GM12872 (cell line): Measurements from ENCODE around the gene NUBP2.

Experiments used
- TF ChIP-seq, protein P1 (sequence below): IDR thresholded peaks from 3 replicates; pipeline ENCODE4 v1.5.1; 2011; ENCODE audit warnings: low read depth, mild to moderate bottlenecking, low read length, moderate library complexity; ENCODE audit not compliant: insufficient read depth

NUBP2 gene

DNA sequence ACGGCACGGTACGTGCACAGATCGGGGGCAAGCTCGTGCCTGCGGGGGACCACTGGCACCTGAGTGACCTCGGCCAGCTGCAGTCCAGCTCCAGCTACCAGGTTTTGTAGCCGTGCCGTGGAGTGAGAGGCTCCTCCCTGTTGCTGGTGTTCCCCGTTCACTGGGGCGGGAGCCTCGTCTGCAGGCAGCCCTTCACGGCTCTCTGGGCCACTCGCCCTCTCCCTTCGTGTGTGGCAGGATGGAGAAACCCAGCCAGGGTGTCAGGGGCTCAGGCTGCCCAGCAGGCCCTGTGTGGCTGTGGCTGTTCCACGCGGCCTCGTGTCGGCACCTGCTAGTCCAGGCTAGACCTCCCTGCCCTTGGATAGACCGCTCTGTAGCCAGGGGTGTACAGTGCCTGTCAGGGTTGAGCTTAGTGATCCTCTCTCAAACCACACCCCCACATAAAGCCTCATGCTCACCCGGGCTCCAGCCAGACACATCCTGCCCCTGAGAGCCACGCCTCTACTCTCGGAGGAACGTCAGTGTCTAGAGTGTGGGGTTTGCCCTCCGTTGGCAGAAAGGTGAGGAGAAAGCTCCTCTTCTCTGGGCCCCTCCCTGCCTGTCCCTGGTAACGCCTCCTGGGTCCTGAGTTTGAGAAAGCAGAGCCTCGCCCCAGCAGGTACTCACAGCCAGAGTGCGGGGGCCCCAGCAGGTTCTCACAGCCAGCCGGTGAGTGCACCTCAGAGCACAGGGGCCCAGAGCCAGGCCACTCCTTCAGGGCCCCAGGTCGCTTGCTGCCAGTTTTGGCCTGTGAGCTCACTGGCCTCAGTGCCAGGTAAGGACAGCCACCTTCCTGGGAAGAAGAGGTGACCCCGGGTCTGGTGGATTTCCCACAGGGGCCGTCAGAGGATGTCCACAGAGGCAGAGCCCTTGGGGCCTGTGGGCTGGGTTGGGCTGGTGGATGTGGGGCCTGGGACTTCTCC is 39.1 kb upstream of the NUBP2 start:
- TF ChIP-seq, protein P1, sequence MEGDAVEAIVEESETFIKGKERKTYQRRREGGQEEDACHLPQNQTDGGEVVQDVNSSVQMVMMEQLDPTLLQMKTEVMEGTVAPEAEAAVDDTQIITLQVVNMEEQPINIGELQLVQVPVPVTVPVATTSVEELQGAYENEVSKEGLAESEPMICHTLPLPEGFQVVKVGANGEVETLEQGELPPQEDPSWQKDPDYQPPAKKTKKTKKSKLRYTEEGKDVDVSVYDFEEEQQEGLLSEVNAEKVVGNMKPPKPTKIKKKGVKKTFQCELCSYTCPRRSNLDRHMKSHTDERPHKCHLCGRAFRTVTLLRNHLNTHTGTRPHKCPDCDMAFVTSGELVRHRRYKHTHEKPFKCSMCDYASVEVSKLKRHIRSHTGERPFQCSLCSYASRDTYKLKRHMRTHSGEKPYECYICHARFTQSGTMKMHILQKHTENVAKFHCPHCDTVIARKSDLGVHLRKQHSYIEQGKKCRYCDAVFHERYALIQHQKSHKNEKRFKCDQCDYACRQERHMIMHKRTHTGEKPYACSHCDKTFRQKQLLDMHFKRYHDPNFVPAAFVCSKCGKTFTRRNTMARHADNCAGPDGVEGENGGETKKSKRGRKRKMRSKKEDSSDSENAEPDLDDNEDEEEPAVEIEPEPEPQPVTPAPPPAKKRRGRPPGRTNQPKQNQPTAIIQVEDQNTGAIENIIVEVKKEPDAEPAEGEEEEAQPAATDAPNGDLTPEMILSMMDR, result no peak

- TF ChIP-seq, protein P1, result no peak
Observed at GRCh38 chr16:1744338-1744840, 38.4 kb upstream of the NUBP2 start.

- TF ChIP-seq, protein P1, result no peak
Observed at GRCh38 chr16:1745181-1745899, 37.4 kb upstream of the NUBP2 start.

DNA sequence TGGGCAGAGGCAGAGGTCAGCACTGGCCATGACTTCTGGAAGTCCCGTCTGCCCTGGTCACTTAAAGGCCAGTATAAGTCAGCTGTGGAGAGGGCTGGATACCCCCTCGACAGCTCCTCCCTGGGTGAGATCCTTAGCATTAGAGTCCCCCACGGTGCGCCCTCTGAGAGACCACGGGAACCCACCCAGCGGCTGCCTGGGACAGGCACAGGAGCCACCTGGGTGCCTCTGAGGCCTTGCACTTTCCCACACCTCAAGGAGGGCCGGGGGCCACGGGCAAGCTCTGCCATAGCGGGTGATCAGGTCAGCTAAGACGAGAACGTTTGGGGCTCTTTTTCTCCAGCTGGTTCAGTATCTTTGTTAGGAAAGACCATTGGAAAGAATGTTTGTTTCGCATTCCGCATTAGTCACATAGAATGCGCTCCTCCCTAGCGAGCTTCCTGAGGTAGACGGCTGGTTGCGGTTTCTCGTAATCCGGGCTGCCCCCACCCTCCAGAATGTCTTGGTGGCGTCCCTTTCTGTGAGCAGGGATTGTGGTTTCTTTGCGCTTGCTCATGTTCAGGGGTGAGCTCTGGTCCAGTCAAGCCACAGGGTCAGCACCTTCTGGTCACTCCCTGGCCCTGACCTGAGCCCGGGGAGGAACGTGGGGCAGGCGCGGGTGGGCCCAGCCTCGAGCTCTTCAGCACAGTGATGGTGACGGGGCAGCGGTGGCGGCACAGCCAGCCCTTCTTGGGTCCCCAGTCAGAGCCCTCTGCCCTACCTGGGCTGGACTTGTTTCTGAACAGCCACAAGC is 36.7 kb upstream of the NUBP2 start:
- TF ChIP-seq, protein P1, result no peak

DNA sequence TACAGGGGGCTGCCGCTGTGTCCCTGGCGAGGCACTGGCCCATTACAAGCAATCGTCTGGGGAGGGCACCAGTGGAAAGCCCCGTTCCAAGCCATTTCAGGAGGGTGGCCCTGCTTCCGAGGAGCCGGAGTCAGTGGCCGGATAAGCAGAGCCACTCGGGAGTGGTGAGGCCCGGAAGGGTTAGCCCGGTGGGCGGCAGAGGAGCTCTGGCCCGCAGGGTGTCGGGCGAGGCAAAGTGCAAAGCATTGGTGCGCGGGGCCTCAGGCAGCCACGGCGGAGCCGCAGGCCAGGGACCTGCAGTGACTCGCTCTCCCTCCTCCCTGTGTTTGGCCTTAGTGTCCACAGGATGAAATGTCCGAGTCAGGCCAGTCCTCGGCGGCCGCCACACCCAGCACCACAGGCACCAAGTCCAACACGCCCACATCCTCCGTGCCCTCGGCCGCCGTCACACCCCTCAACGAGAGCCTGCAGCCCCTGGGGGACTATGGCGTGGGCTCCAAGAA is 36.0 kb upstream of the NUBP2 start:
- TF ChIP-seq, protein P1, result no peak

GRCh38 chr16:1747934-1748333 is 34.8 kb upstream of the NUBP2 start:
- TF ChIP-seq, protein P1, result no peak
